ENCODE results near the gene ZBTB21. TPM values are rescaled to one million over a fixed set of nuclear protein-coding genes. Genes with fewer than 3 reads are reported as not detected.

Gene ZBTB21
- total RNA-seq, 1 experiment from 2014 or later = 17.9 TPM

DNA sequence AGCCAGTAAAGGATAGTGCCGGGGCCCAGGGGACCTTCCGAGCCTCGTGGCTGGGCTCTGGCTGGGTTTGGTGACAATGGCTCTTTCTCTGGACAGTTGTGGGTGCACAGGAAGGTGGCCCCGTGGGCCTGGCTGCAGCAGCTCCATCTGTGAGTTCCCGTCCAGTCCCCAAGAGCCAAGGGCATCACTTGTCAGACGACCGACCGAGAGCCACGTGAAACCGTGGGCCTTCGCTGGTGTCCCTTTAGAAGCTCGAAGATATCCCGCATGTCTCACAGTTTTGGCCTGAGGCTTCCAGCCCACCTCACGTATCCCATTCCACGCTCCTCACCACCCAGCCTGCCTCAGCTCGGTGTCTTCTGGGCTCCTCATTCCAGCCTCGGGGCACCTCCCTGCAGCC is 33.8 kb upstream of the ZBTB21 start:
- H3K4me1 ChIP-seq (ENCODE audit: control insufficient read depth, insufficient read depth, low read length) = no peaks in the 10 kb centered on the region
- ChIA-PET CTCF (no interaction called here), POLR2A (no interaction called here)
- ATAC-seq (no peak), DNase-seq (ENCODE audit: low read depth, low spot score) (no peak)
- no peak overlapping the region for H3K27ac ChIP-seq (ENCODE audit: low read length)
- in situ Hi-C loops (cut with HindIII; ENCODE audit: low pct_unique_long_range_greater_than_20kb, low sequenced_read_pairs) (no loop called here), intact Hi-C loops (cut with micrococcal nuclease; ENCODE audit: unreplicated experiment) (no loop called here)
- BruUV-seq (replicated peaks) = no TSS peak
- no peak overlapping the region for H3K4me3 ChIP-seq (ENCODE audit: low read depth in 2 of 2, low read length in 2 of 2)
- no peaks in the 10 kb centered on the region for H3K36me3 ChIP-seq (ENCODE audit: control insufficient read depth, insufficient read depth, low read length)
- H3K9me3 ChIP-seq (ENCODE audit: control insufficient read depth, insufficient read depth, low read depth, low read length) = no peaks in the 10 kb centered on the region
- TF ChIP-seq SIN3A (IDR thresholded peaks at IDR 0.05; ENCODE audit: borderline replicate concordance, insufficient read depth, low read depth, low read length) (no peak), POLR2AphosphoS5 (IDR thresholded peaks at IDR 0.05; ENCODE audit: low read depth, low read length) (no peak), TCF7L2 (IDR thresholded peaks at IDR 0.05; ENCODE audit: low read depth, low read length) (no peak)
- TF ChIP-seq, protein P1, sequence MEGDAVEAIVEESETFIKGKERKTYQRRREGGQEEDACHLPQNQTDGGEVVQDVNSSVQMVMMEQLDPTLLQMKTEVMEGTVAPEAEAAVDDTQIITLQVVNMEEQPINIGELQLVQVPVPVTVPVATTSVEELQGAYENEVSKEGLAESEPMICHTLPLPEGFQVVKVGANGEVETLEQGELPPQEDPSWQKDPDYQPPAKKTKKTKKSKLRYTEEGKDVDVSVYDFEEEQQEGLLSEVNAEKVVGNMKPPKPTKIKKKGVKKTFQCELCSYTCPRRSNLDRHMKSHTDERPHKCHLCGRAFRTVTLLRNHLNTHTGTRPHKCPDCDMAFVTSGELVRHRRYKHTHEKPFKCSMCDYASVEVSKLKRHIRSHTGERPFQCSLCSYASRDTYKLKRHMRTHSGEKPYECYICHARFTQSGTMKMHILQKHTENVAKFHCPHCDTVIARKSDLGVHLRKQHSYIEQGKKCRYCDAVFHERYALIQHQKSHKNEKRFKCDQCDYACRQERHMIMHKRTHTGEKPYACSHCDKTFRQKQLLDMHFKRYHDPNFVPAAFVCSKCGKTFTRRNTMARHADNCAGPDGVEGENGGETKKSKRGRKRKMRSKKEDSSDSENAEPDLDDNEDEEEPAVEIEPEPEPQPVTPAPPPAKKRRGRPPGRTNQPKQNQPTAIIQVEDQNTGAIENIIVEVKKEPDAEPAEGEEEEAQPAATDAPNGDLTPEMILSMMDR (IDR thresholded peaks at IDR 0.05) = no peak
- TF ChIP-seq, protein P2, sequence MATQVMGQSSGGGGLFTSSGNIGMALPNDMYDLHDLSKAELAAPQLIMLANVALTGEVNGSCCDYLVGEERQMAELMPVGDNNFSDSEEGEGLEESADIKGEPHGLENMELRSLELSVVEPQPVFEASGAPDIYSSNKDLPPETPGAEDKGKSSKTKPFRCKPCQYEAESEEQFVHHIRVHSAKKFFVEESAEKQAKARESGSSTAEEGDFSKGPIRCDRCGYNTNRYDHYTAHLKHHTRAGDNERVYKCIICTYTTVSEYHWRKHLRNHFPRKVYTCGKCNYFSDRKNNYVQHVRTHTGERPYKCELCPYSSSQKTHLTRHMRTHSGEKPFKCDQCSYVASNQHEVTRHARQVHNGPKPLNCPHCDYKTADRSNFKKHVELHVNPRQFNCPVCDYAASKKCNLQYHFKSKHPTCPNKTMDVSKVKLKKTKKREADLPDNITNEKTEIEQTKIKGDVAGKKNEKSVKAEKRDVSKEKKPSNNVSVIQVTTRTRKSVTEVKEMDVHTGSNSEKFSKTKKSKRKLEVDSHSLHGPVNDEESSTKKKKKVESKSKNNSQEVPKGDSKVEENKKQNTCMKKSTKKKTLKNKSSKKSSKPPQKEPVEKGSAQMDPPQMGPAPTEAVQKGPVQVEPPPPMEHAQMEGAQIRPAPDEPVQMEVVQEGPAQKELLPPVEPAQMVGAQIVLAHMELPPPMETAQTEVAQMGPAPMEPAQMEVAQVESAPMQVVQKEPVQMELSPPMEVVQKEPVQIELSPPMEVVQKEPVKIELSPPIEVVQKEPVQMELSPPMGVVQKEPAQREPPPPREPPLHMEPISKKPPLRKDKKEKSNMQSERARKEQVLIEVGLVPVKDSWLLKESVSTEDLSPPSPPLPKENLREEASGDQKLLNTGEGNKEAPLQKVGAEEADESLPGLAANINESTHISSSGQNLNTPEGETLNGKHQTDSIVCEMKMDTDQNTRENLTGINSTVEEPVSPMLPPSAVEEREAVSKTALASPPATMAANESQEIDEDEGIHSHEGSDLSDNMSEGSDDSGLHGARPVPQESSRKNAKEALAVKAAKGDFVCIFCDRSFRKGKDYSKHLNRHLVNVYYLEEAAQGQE (IDR thresholded peaks at IDR 0.05; ENCODE audit: insufficient read depth in 1 of 2, low read depth in 2 of 2, low read length in 1 of 2) = no peak
- H3K27me3 ChIP-seq (ENCODE audit: control insufficient read depth, insufficient read depth, low read length) = no peaks in the 10 kb centered on the region

DNA sequence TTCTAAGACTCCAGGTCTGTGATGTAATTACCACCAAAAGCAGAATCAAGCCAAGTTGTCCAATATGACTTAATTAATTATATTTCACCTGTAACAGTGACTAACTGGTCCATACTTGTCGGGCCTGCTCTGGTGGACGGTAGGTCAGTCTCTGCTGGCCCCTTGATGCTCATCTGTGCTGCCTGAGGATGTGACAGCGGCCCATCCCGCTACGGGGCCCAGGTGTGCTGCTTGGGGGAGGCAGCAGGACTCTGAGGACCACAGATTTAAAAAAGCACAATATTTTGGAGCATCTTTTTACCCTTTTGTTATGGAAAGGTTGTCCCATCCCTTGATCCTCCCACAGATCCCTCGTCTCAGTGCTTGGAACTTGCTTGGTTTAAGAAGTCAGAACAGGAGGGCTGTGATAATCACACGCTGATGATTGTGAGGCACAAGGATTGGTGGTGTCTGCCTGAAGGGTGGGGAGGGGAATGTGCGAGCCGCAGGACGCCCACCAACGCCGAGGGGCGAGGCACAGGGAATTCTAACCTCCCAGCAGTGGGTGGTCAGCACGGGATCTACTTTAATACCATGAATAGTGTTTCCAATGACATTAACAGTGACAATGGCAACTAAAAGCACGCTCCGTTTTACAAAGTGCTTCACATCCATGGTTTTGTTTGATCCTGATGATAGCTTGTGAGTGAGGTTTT is 33.2 kb upstream of the ZBTB21 start:
- TF ChIP-seq, protein P1 (IDR thresholded peaks at IDR 0.05) = no peak
- TF ChIP-seq, protein P2 (IDR thresholded peaks at IDR 0.05; ENCODE audit: insufficient read depth in 1 of 2, low read depth in 2 of 2, low read length in 1 of 2) = no peak
- no peak for TF ChIP-seq POLR2AphosphoS5 (IDR thresholded peaks at IDR 0.05; ENCODE audit: low read depth, low read length)
- TF ChIP-seq SIN3A (IDR thresholded peaks at IDR 0.05; ENCODE audit: borderline replicate concordance, insufficient read depth, low read depth, low read length) = no peak
- no peak for TF ChIP-seq TCF7L2 (IDR thresholded peaks at IDR 0.05; ENCODE audit: low read depth, low read length)
- ChIA-PET CTCF (no interaction called here), POLR2A (no interaction called here)
- Histone ChIP-seq H3K4me1 (ENCODE audit: control insufficient read depth, insufficient read depth, low read length) (no peaks in the 10 kb centered on the region), H3K36me3 (ENCODE audit: control insufficient read depth, insufficient read depth, low read length) (no peaks in the 10 kb centered on the region), H3K27ac (ENCODE audit: low read length) (no peak overlapping the region), H3K27me3 (ENCODE audit: control insufficient read depth, insufficient read depth, low read length) (no peaks in the 10 kb centered on the region), H3K9me3 (ENCODE audit: control insufficient read depth, insufficient read depth, low read depth, low read length) (no peaks in the 10 kb centered on the region), H3K4me3 (ENCODE audit: low read depth in 2 of 2, low read length in 2 of 2) (no peak overlapping the region)
- intact Hi-C loops (cut with micrococcal nuclease; ENCODE audit: unreplicated experiment) (no loop called here), in situ Hi-C loops (cut with HindIII; ENCODE audit: low pct_unique_long_range_greater_than_20kb, low sequenced_read_pairs) (no loop called here)
- ATAC-seq (no peak), DNase-seq (ENCODE audit: low read depth, low spot score) (no peak)
- BruUV-seq (replicated peaks) = no TSS peak
